Sigmoid colon (tissue), 7 donors: ENCODE results near the gene AMH. TPM values are rescaled to one million over a fixed set of nuclear protein-coding genes. Genes with fewer than 3 reads are reported as not detected.

Experiments used
- DNase-seq: peaks from one replicate; pipeline ENCODE4 v3.0.0-alpha.2; 2019
- H3K27ac ChIP-seq, 4 donors: fragments of 200-600 bp; sonication (generic); one replicate each; pipeline ENCODE4 v1.5.1; 2016 to 2019; ENCODE audit warnings: mild to moderate bottlenecking in 1 of 4
- H3K27me3 ChIP-seq, 3 donors: fragments of 200-600 bp; sonication (generic); one replicate each; pipeline ENCODE4 v1.5.1; 2019; ENCODE audit warnings: mild to moderate bottlenecking in 1 of 3
- H3K36me3 ChIP-seq, 4 donors: fragments of 200-600 bp; sonication (generic); one replicate each; pipeline ENCODE4 v1.5.1; 2016 to 2019
- H3K4me1 ChIP-seq, 4 donors: fragments of 200-600 bp; sonication (generic); one replicate each; pipeline ENCODE4 v1.5.1; 2017 to 2019
- H3K4me3 ChIP-seq, 4 donors: fragments of 200-600 bp; sonication (generic); one replicate each; pipeline ENCODE4 v1.5.1; 2017 to 2019; ENCODE audit warnings: mild to moderate bottlenecking in 2 of 4, moderate library complexity in 1 of 4
- H3K9me3 ChIP-seq, 4 donors: fragments of 200-600 bp in 3 of 4; sonication (generic) in 3 of 4; one replicate each; pipeline versions ENCODE4 v1.5.1 to v1.6.1; 2013 to 2019
- CTCF ChIP-seq, 4 experiments: fragments of 450-650 bp in 3 of 4; fragments of 200-600 bp in 1 of 4; IDR thresholded peaks; one replicate each; pipeline ENCODE4 v1.5.1; 2016 to 2019; ENCODE audit warnings: antibody characterized with exemption in 4 of 4, mild to moderate bottlenecking in 3 of 4, moderate library complexity in 2 of 4
- EP300 ChIP-seq, 4 donors: sonication (generic); formaldehyde crosslinking; IDR thresholded peaks; one replicate each; pipeline ENCODE4 v1.6.1; 2017; ENCODE audit warnings: antibody characterized with exemption in 4 of 4
- POLR2A ChIP-seq, 2 donors: fragments of 450-650 bp; IDR thresholded peaks; one replicate each; pipeline ENCODE4 v1.6.1; 2016; ENCODE audit warnings: antibody characterized with exemption in 2 of 2, mild to moderate bottlenecking in 2 of 2, moderate library complexity in 2 of 2
- POLR2AphosphoS5 ChIP-seq, 4 donors: sonication (generic); formaldehyde crosslinking; IDR thresholded peaks; one replicate each; pipeline ENCODE4 v1.6.1; 2017; ENCODE audit warnings: antibody characterized with exemption in 4 of 4
- WGBS, 2 donors: extraction: QIAGEN DNeasy Blood & Tissue Kit; methylation state at CpG; one replicate each; pipeline ENCODE4 v1.1.7; 2013; 5-methylcytosine and 5-hydroxymethylcytosine counted together
- intact Hi-C: fragments of 100-400 bp; cut with DNase I; formaldehyde crosslinking; loops from one replicate; pipeline ENCODE4 v1.15.1; 2023
- polyA plus RNA-seq, 3 donors: library from polyadenylated mRNA; stranded (reverse); fragments of 200-250 nt; gene quantifications; one replicate each; pipeline ENCODE4 v1.2.3, GENCODE V29; 2013
- total RNA-seq, 4 donors: library from RNA; depleted of rRNA; stranded (reverse); fragments of >200 nt; gene quantifications; one replicate each; pipeline ENCODE4 v1.1.0, GENCODE V29; 2016
- donor health status: healthy with polysubstance abuse.
- donor health status: Bipolar disorder and iron deficiency.
- donor health status: healthy.

Gene AMH
- total and polyA plus RNA-seq, 7 donors = 0.69 to 3.3 (median 1.8) TPM; not detected in 2

- 35 to 76% methylated on average over 26 of the region's 26 CpGs for whole genome bisulfite sequencing, 2 donors
- no peak for DNase-seq
- H3K9me3 ChIP-seq = no peaks in the 10 kb centered on the region
- peaks cover 45 to 88% (median 69%) of the 10 kb centered on the region in 4 donors for H3K36me3 ChIP-seq
- H3K27me3 ChIP-seq = no peaks in the 10 kb centered on the region
- H3K4me3 ChIP-seq = no peak overlapping the region
- TF ChIP-seq CTCF (IDR thresholded peaks at IDR 0.05) (no peak), EP300 (IDR thresholded peaks at IDR 0.05) (no peak), POLR2AphosphoS5 (IDR thresholded peaks at IDR 0.05) (no peak), POLR2A (IDR thresholded peaks at IDR 0.05) (no peak)
- peaks cover 0 to 2% (median under 1%) of the 10 kb centered on the region in 4 donors for H3K4me1 ChIP-seq
- intact Hi-C loops = no loop called here
- no peak overlapping the region for H3K27ac ChIP-seq
Measured at GRCh38 chr19:2213799-2214198, 35.3 kb upstream of the AMH start.

- TF ChIP-seq POLR2AphosphoS5 (IDR thresholded peaks at IDR 0.05) (no peak), EP300 (IDR thresholded peaks at IDR 0.05) (no peak), POLR2A (IDR thresholded peaks at IDR 0.05) (no peak), CTCF (IDR thresholded peaks at IDR 0.05) (no peak)
- WGBS, 2 donors = 93 to 95% methylated on average over 17 of the region's 17 CpGs
- no peak for DNase-seq
Measured at GRCh38 chr19:2214251-2214650, 34.9 kb upstream of the AMH start.

GRCh38 chr19:2215281-2215751, 33.8 kb upstream of the AMH start:
- Histone ChIP-seq H3K36me3 (peaks cover 44 to 99% (median 71%) of the 10 kb centered on the region in 4 donors), H3K4me3 (no peak overlapping the region), H3K9me3 (no peaks in the 10 kb centered on the region), H3K27ac (no peak overlapping the region), H3K4me1 (no peaks in the 10 kb centered on the region), H3K27me3 (no peaks in the 10 kb centered on the region)
- no peak for DNase-seq
- TF ChIP-seq POLR2A (IDR thresholded peaks at IDR 0.05) (no peak), CTCF (IDR thresholded peaks at IDR 0.05) (no peak), EP300 (IDR thresholded peaks at IDR 0.05) (no peak), POLR2AphosphoS5 (IDR thresholded peaks at IDR 0.05) (no peak)
- intact Hi-C loops = no loop called here
- 80 to 90% methylated on average over 31 of the region's 31 CpGs for WGBS, 2 donors

More at GRCh38 chr19:2214251-2214650, 34.9 kb upstream of the AMH start:
- Histone ChIP-seq H3K27ac (no peak overlapping the region), H3K4me3 (no peak overlapping the region), H3K36me3 (peaks cover 45 to 92% (median 69%) of the 10 kb centered on the region in 4 donors), H3K27me3 (no peaks in the 10 kb centered on the region), H3K4me1 (no peaks in the 10 kb centered on the region), H3K9me3 (no peaks in the 10 kb centered on the region)
- intact Hi-C loops = no loop called here

- H3K27me3 ChIP-seq = no peaks in the 10 kb centered on the region
- intact Hi-C loops = no loop called here
- no peak overlapping the region for H3K4me3 ChIP-seq
- 93 to 96% methylated on average over 43 of the region's 43 CpGs for WGBS, 2 donors
- H3K9me3 ChIP-seq = no peaks in the 10 kb centered on the region
- H3K4me1 ChIP-seq = peaks cover 0 to 9% (median 0%) of the 10 kb centered on the region in 4 donors
- TF ChIP-seq EP300 (IDR thresholded peaks at IDR 0.05) = no peak
- TF ChIP-seq POLR2A (IDR thresholded peaks at IDR 0.05) = no peak
- no peak for TF ChIP-seq POLR2AphosphoS5 (IDR thresholded peaks at IDR 0.05)
- TF ChIP-seq CTCF (IDR thresholded peaks at IDR 0.05) = no peak
- H3K36me3 ChIP-seq = peaks cover 31 to 97% (median 62%) of the 10 kb centered on the region in 4 donors
- no peak for DNase-seq
- H3K27ac ChIP-seq = no peak overlapping the region
Measured at GRCh38 chr19:2216361-2217225, 32.5 kb upstream of the AMH start.
